AG09309 (cell line): ENCODE measurements around the gene SGTB.
A peak's percentile ranks its signal among the peaks of the same experiment; 100 is the strongest.

Experiments
- DNase-seq: peaks from one replicate; pipeline ENCODE4 v3.0.0-alpha.2; 2010; ENCODE audit warnings: low read depth
- H3K4me3 ChIP-seq: 2 replicates; pipeline ENCODE4 v1.5.1; 2011; ENCODE audit warnings: mild to moderate bottlenecking, low read depth, low read length, moderate library complexity; ENCODE audit not compliant: control insufficient read depth
- TF ChIP-seq, protein P1 (sequence below): IDR thresholded peaks from 2 replicates; pipeline ENCODE4 v1.5.1; 2011; ENCODE audit warnings: mild to moderate bottlenecking, low read depth, low read length, inconsistent platforms; ENCODE audit not compliant: insufficient read depth, control insufficient read depth; ENCODE audit errors: missing control alignments

Gene SGTB

DNA sequence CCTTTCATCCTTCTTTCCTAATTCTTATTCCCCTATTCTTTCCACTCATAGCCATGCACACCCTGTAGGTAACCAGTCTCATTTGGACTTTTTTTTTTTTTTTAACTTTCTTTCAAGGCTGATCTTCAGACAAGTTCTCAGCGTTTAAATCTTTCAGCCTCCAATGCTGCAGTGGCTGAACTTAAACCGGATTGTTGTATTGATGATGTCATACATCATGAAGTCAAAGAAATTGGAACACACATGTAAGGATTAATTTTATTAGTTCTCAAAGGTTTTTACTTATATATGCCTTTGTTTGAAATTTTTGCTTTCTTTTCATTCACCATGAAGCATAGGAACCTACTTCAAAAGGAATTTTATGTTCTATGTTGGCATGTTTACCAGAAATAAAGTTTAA lies 75.0 kb downstream of the SGTB start:
- TF ChIP-seq, protein P1, sequence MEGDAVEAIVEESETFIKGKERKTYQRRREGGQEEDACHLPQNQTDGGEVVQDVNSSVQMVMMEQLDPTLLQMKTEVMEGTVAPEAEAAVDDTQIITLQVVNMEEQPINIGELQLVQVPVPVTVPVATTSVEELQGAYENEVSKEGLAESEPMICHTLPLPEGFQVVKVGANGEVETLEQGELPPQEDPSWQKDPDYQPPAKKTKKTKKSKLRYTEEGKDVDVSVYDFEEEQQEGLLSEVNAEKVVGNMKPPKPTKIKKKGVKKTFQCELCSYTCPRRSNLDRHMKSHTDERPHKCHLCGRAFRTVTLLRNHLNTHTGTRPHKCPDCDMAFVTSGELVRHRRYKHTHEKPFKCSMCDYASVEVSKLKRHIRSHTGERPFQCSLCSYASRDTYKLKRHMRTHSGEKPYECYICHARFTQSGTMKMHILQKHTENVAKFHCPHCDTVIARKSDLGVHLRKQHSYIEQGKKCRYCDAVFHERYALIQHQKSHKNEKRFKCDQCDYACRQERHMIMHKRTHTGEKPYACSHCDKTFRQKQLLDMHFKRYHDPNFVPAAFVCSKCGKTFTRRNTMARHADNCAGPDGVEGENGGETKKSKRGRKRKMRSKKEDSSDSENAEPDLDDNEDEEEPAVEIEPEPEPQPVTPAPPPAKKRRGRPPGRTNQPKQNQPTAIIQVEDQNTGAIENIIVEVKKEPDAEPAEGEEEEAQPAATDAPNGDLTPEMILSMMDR: no peak

DNA sequence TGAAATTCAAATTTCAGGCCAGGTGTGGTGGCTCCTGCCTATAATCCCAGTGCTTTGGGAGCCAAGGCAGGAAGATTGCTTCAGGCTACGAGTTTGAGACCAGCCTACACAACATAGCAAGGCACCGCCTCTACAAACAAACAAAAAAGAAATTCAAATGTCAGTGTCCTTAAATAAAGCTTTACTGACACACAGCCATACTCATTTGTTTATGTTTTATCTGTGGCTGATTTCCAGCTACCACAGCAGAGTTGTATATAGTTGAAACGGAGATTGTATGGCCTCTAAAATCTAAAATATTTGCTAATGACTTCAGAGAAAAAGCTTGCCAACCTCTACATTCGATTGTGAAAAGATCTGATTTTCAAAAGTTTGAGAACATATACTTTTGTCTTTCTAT lies 81.7 kb downstream of the SGTB start:
- DNase-seq: no peak
- no peak overlapping the region for H3K4me3 ChIP-seq
- TF ChIP-seq, protein P1: no peak

More for the DNA sequence above, 75.0 kb downstream of the SGTB start:
- H3K4me3 ChIP-seq: no peak overlapping the region
- DNase-seq: no peak

GRCh38 chr5:65630981-65631380 lies 90.9 kb downstream of the SGTB start:
- DNase-seq: no peak
- no peak overlapping the region for H3K4me3 ChIP-seq
- TF ChIP-seq, protein P1: no peak

- H3K4me3 ChIP-seq: peak overlapping the region; percentile 89
- TF ChIP-seq, protein P1: no peak
- no peak for DNase-seq
Measured at GRCh38 chr5:65625743-65626142, 96.2 kb downstream of the SGTB start.

DNA sequence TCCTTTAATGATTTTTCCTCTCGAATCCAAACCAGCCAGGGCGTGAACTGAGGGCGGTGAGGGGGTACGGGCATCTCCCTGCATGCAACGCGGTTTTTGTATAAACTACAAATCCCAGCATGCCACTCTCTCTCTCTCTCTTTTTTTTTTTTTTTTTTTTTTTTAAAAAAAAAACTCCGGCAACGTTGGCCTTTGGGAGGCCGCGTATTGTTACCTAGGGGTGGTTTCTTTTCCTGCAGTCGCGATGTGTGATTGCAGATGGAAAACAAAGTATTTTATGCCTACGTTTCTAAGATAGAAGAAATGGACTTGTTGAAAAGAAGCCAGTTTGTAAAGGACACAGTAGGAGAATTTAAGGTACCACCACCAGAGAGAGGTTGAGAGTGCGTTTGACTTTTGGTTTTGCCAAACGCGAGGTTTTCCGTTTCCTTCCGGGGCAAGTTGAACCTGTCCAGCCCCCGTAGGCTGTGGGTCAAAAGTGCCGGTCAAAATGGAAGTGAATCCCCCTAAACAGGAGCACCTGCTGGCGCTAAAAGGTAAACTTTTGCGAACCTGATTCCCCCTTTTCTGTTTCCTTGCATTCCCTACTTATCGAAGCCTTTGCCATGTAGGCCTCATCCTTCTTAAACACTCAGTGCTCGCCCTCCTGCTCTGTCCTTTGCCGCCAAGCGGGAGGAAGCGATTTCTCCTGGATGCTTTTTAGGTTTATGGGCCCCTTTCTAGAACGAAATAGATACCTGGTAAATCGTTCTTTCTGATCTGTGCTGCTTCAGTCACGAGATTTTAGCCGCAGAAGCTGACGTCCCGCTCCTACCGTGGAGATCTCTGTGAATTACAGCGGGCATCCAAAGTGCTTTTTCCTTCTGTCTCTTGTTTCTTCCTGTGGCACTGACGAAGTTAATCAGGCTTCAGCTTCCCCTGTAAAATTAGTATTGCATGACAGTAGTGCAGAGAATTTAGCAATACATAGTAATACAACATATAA lies 97.0 kb downstream of the SGTB start, which contains the start of the genes SHLD3 and TRAPPC13:
TSS of gene SHLD3 (plus strand) at position 457 of the 985 bp plus-strand sequence. CDS start 4,561 bp downstream, outside the sequence.
TSS of gene TRAPPC13 (plus strand) at position 457 of the 985 bp plus-strand sequence. CDS start at position 491, 34 bp downstream.
- DNase-seq: peak; percentile 46
- peak within 1 kb of the TSS; percentile 89 for H3K4me3 ChIP-seq
- TF ChIP-seq, protein P1: no peak

DNA sequence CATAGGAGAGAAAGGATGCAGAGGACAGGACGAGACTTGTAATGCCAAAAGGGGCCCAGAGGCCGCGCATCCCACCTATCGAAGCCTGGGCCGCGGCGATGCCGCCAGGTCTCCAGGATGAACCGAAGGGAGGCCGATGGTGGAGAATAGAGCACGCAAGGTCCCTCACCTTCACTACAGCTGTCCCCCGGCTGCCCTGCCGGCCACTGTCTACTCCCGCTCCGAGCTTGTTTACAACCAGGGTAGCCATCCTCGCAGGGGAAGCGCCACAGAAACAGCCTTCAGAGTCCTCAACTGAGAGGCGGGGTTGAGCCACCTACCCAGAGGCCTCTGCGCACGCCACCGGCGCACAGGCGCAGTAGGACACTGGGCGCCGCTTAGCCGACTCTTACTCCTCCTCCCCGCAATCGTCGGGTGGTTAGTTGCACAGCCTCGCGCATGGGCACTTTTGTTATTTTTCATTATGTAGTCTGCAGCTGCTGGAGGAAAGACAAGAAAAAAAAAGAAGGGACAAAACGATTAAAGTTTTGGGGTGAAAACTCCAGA lies 97.8 kb downstream of the SGTB start, which contains the start of gene TRIM23:
TSS of gene TRIM23 (minus strand) at position 309 of the 546 bp plus-strand sequence. CDS start at position 250, 59 bp downstream.
- peak; percentile 76 for DNase-seq
- TF ChIP-seq, protein P1: no peak
- peak within 1 kb of the TSS; percentile 89 for H3K4me3 ChIP-seq
